Thoracic aorta (tissue), 2 donors: Measurements from ENCODE around the gene LMX1B. TPM values are rescaled to one million over a fixed set of nuclear protein-coding genes. Genes with fewer than 3 reads are reported as not detected.

Experiments
- ATAC-seq: fragments of 150-250 bp; one replicate; pipeline ENCODE4 v1.8.0; 2017; ENCODE audit warnings: low read depth; ENCODE audit not compliant: insufficient number of reproducible peaks, low FRiP score
- DNase-seq: peaks from one replicate; pipeline ENCODE4 v3.0.0-alpha.2; 2020; ENCODE audit warnings: low spot score
- H3K27ac ChIP-seq, 2 donors: fragments of 200-600 bp; sonication (generic); 1 replicate in 1 of 2; 2 replicates in 1 of 2; pipeline ENCODE4 v1.5.1; 2016; ENCODE audit warnings: mild to moderate bottlenecking in 2 of 2, moderate library complexity in 2 of 2
- H3K27me3 ChIP-seq: fragments of 200-600 bp; sonication (generic); replicated peaks from 2 replicates; pipeline ENCODE4 v1.6.0; 2016; ENCODE audit warnings: mild to moderate bottlenecking; ENCODE audit not compliant: insufficient read depth
- H3K36me3 ChIP-seq: fragments of 200-600 bp; sonication (generic); one replicate; pipeline ENCODE4 v1.5.1; 2016
- H3K4me1 ChIP-seq, 2 donors: fragments of 200-600 bp; sonication (generic); 1 replicate in 1 of 2; 2 replicates in 1 of 2; pipeline versions ENCODE4 v1.5.1 to v1.6.0; 2016; ENCODE audit warnings: low read depth in 2 of 2, mild to moderate bottlenecking in 1 of 2; ENCODE audit not compliant: control insufficient read depth in 1 of 2
- H3K4me3 ChIP-seq: fragments of 200-600 bp; sonication (generic); 2 replicates; pipeline ENCODE4 v1.5.1; 2016; ENCODE audit warnings: mild to moderate bottlenecking
- H3K9me3 ChIP-seq: fragments of 200-600 bp; sonication (generic); 2 replicates; pipeline ENCODE4 v1.5.1; 2016
- total RNA-seq, 2 donors: library from RNA; depleted of rRNA; stranded (reverse); fragments of >200 nt; gene quantifications; one replicate each; pipeline versions ENCODE4 v1.1.0 to v1.2.3, GENCODE V29; 2016
- TF ChIP-seq, protein P1 (sequence below): fragments of 200-600 bp; sonication (generic); IDR thresholded peaks from one replicate; pipeline ENCODE4 v1.5.1; 2019; ENCODE audit warnings: antibody characterized with exemption

LMX1B gene
- total RNA-seq, 2 donors from 2014 or later = not detected

GRCh38 chr9:126628969-126629674 is 15.4 kb downstream of the LMX1B start:
- Histone ChIP-seq H3K4me3 (no peak overlapping the region), H3K36me3 (no peaks in the 10 kb centered on the region), H3K27me3 (peaks cover 24% of the 10 kb centered on the region), H3K4me1 (peaks cover 0 to 14% of the 10 kb centered on the region in 2 donors), H3K27ac (no peak overlapping the region), H3K9me3 (no peaks in the 10 kb centered on the region)
- ATAC-seq (no peak), DNase-seq (no peak)
- TF ChIP-seq, protein P1, sequence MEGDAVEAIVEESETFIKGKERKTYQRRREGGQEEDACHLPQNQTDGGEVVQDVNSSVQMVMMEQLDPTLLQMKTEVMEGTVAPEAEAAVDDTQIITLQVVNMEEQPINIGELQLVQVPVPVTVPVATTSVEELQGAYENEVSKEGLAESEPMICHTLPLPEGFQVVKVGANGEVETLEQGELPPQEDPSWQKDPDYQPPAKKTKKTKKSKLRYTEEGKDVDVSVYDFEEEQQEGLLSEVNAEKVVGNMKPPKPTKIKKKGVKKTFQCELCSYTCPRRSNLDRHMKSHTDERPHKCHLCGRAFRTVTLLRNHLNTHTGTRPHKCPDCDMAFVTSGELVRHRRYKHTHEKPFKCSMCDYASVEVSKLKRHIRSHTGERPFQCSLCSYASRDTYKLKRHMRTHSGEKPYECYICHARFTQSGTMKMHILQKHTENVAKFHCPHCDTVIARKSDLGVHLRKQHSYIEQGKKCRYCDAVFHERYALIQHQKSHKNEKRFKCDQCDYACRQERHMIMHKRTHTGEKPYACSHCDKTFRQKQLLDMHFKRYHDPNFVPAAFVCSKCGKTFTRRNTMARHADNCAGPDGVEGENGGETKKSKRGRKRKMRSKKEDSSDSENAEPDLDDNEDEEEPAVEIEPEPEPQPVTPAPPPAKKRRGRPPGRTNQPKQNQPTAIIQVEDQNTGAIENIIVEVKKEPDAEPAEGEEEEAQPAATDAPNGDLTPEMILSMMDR = no peak

DNA sequence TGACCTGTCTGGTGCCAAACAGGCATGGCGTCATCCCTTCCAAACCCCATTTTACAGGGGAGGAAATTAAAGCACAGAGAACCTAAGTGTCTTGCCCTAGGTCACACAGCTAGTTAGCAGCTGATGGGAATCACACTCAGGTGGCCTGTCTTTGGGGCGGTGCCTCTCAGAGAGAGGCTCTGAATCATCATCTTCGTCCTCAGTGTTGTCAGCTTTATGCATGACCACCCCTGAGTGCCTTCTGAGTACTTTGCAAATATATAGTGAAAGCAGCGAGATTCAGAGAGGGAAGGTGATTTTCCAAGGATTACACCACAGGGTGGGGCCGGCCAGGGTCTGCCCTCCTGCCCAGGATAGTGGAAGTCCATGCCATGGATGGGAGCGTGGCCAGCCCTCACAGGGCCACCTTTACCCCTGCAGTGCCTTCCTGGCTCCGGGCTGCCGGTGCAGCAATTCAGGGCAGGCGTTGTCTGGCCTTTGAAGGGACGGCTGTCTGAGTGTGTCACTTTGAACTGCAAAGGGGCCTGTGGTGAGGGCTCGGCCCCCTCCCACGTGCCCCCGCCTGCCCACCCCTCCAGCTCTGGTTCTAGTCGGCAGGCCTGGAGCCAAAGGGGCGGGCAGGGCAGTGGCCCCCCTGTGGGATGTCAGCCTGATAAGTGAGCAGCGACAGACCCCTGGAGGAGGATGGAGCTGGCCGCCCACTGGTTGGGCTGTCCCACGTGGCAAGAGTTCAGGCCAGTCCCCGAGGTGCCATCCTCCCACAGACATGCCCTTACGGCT is 16.9 kb downstream of the LMX1B start:
- DNase-seq (no peak), ATAC-seq (no peak)
- H3K27me3 ChIP-seq = peaks cover 13% of the 10 kb centered on the region
- no peaks in the 10 kb centered on the region for H3K36me3 ChIP-seq
- no peaks in the 10 kb centered on the region for H3K9me3 ChIP-seq
- no peak overlapping the region for H3K4me3 ChIP-seq
- TF ChIP-seq, protein P1 = no peak
- no peak overlapping the region for H3K27ac ChIP-seq
- H3K4me1 ChIP-seq = peaks cover 0 to 10% of the 10 kb centered on the region in 2 donors

- Histone ChIP-seq H3K9me3 (no peaks in the 10 kb centered on the region), H3K36me3 (no peaks in the 10 kb centered on the region), H3K4me3 (no peak overlapping the region), H3K27me3 (peaks cover 7% of the 10 kb centered on the region), H3K4me1 (peaks cover 0 to 4% of the 10 kb centered on the region in 2 donors), H3K27ac (no peak overlapping the region)
- TF ChIP-seq, protein P1 = no peak
- DNase-seq = no peak
- no peak for ATAC-seq
Observed at GRCh38 chr9:126631254-126631653, 17.5 kb downstream of the LMX1B start.

GRCh38 chr9:126633881-126634558 is 20.3 kb downstream of the LMX1B start:
- H3K27me3 ChIP-seq = no peaks in the 10 kb centered on the region
- ATAC-seq (no peak), DNase-seq (no peak)
- no peaks in the 10 kb centered on the region for H3K36me3 ChIP-seq
- H3K4me1 ChIP-seq = peaks cover 0 to 6% of the 10 kb centered on the region in 2 donors
- TF ChIP-seq, protein P1 = no peak
- H3K4me3 ChIP-seq = no peak overlapping the region
- no peak overlapping the region for H3K27ac ChIP-seq
- H3K9me3 ChIP-seq = no peaks in the 10 kb centered on the region

DNA sequence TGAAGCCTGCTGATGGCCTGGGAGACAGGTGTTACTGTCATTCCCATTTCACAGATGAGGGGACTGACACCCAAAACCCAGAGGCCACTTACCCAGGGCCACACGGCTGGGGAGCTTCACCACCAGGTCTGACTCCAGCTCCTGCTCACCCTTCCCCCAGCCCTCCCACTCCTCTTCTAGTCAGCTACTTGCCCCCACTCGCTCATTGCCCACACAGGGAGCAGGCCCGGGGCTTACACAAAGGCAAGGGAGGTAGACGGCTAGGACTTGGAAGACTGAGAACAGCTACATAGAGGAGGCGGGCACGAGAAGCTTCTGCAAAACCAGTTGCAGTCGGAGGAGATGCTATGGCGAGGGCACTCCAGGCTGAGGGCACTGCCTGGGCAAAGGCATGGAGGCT is 21.3 kb downstream of the LMX1B start:
- TF ChIP-seq, protein P1 = no peak
- H3K4me1 ChIP-seq = peaks cover 0 to 6% of the 10 kb centered on the region in 2 donors
- ATAC-seq (no peak), DNase-seq (no peak)
- H3K9me3 ChIP-seq = no peaks in the 10 kb centered on the region
- H3K36me3 ChIP-seq = no peaks in the 10 kb centered on the region
- no peak overlapping the region for H3K4me3 ChIP-seq
- H3K27me3 ChIP-seq = no peaks in the 10 kb centered on the region
- H3K27ac ChIP-seq = no peak overlapping the region
